ENCODE results near the gene FGF16.
"Not testable (repeated sequence)": the region's sequence is repeated elsewhere in the genome, so short reads cannot be mapped to it uniquely, and the experiment has no call there.

FGF16 gene

DNA sequence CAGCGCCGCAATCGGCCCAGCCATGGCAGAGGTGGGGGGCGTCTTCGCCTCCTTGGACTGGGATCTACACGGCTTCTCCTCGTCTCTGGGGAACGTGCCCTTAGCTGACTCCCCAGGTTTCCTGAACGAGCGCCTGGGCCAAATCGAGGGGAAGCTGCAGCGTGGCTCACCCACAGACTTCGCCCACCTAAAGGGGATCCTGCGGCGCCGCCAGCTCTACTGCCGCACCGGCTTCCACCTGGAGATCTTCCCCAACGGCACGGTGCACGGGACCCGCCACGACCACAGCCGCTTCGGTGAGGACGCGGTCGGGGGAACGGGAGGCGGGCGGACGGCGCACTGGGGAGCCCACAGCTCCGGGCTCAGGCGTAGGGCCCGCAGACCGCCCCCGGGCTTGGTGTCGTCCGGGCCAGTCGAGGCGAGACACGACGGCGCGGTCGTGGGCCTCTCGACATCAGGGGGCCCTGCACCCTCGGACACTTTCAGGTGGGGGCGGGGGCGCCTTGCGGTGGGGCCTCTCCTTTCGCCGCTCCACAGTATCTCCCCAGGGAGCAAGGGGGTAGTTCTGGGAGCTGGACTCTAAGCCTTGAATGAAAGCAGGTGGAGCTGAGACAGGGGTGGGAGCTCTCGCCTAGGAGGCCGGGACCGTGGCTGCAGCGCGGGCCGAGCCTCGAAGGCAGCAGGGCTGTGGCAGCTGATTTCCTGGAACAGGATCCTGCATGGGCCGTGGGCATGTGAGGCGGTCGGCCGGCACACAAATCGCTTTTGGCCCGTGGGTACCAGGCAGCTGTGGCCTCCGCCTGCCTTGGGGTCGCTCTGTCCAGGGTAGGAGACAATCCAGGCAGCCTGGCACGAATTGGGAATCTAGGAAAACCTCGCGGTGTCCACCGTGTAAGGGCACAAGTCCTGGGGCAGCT, 722 bp downstream of the FGF16 start:
- DNase-seq (ENCODE audit: low read depth): no peak

DNA sequence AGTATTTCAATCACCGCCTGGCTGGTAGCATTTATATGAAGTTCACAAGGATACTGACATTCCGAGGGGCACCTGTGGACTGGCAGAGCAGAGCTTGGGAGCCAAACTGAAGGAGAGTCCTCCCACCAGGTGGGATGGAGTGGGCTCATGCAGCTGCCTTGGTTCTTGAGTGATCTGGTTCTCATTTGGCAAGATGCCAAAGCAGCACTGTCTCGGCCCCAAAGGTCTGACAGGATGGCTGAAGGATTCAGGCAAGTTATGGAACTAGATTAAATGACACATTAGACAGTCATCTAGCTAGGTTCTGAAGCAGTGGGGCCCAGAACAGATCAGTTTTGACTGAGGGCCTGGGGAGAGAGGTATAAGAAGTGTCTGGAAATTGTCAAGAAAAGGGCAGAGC, 3.2 kb downstream of the FGF16 start:
- no peak for DNase-seq (ENCODE audit: low read depth)

DNA sequence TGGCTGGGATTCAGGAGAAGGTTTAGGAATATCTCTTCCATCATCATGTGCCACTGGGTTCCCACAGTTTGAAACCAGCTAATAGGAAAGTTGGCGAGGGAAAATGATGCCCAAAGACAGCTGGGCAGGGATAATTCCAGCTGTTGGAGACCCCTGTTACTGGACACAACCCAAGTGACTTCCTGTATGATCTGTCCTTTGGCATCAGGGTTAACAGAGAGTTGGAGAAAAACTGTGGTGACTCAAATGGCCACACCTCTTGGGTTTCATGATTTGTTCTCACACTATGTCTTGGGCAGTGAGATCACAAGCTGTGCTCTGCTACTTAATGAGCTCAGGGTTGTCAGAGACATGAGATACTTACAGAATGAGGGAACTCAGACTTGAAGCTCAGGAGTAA, 3.8 kb downstream of the FGF16 start:
- no peak for DNase-seq (ENCODE audit: low read depth)

DNA sequence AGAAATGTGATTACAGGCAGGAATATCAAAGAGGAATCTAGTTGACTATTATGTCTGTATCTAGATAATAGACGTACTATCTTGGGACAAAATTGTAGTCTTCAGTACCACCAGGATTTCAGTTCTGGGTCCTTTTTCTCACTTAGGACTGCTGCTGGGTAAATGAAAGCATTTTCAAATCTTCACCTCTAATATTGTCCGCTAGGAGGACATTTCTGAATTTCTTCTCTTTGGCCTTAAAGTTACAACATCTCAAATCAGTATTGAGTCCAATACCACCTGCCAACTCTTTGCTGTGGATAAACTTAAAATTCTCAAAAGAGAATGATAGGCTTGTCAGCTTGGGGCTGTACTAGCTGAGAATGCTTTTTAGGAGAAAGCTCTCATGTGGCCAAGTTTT, 6.0 kb downstream of the FGF16 start:
- DNase-seq (ENCODE audit: low read depth): no peak

DNA sequence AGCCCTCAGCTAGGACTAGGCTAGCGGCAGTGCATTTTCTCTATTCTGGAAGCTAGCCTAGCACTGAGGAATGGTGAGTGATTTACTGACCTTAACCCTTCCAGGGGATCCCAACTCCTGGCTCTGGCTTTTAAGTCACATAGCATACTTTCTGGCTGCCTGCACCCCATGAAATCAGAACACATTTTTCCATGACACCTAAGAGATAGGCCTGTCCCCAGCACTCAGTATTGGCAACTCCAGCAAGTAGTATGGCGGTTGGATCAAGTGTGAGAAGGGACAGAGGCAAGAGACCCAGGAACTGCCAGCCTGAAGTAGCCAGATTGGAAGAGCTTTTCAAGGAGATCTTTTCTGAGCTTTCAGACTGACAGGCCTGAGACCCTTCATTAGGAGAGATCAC, 8.2 kb downstream of the FGF16 start:
- no peak for DNase-seq (ENCODE audit: low read depth)

DNA sequence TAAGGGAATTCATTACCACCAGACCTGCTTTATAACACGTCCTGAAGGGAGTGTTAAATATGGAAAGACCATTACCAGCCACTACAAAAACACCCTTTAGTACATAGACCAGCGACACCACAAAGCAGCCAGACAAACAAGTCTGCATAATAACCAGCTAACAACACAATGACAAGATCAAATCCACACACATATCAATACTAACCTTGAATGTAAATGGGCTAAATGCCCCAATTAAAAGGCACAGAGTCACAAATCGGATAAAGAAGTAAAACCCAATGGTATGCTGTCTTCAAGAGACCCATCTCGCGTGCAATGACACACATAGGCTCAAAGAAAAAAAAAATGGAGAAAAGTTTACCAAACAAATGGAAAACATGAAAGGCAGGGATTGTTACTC, 36.9 kb downstream of the FGF16 start:
- DNase-seq (ENCODE audit: low read depth): no peak

DNA sequence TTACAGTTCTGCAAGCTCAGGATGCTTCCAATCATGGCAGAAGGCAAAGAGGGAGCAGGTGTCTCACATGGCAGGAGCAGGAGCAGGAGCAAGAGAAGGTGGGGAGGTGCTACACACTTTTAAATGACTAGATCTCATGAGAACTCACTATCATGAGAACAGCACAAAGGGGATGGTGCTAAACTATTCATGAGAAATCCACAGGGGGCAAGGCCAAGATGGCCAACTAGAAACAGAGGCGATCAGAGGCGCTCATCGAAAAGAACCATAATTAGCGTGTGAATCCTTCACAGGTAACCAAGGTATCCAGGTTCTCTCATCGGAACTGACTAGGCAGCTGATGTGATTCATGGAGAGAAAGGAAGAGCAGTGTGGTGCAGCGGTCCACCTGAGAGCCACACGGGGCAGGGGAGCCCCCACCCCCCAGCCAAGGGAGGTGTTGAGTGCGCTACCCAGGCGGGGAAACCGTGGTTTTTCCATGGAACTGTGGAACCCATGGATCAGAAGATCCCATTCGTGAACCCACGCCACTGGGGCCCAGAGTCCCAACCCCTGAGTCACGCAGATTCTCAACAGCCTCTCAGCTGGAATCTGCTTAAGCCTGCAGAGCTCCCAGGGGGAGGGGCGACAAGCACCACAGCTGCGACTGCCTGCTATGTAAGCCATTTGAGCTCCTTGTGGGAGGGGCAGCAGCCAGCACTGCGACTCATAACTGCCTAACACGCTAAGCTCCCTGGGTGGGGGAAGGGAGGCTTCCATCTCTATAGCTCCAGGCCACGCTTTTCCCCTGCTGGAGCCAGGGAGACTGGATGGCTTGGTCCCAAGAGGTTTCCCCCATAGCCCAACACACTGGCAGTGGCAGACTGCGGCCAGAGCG, 46.7 kb downstream of the FGF16 start:
- DNase-seq (ENCODE audit: low read depth): no peak

DNA sequence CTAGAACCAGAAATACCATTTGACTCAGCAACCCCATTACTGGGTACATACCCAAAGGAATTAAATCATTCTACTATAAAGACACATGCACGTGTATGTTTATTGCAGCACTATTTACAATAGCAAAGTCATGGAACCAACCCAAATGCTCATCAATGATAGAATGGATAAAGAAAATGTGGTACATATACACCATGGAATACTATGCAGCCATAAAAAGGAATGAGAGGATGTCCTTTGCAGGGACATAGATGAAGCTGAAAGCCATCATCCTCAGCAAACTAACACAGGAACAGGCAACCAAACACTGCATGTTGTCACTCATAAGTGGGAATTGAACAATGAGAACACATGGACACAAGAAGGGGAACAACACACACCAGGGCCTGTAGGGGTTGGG, 53.0 kb downstream of the FGF16 start:
- DNase-seq (ENCODE audit: low read depth): not testable (repeated sequence)

DNA sequence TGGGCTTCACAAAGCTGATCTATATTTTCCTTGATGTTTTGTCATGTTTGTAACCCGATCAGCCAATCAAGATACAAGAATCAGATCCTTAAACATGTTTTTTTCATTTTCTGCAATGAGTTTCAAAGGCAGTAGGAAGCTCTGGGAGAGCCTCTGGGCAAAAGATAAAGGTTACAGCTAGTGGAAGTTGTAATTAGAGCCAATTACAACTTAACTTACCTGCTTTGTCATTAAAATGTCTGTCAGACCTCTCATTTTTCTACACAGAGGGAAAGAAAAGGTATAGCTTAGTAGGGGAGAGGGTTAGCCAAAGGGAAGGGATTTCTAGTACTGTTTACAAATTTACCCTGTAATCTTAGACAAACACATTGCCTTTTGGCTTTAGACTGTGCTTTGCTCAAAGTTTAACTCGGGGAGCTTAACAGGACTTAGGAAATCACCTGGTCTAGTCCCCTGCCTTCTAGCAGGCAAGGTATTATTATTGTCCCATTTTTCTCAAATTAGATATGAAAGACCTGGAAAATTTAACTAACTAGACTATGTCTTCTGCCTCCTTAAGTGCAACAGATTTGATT, 55.8 kb downstream of the FGF16 start:
- no peak for DNase-seq (ENCODE audit: low read depth)

DNA sequence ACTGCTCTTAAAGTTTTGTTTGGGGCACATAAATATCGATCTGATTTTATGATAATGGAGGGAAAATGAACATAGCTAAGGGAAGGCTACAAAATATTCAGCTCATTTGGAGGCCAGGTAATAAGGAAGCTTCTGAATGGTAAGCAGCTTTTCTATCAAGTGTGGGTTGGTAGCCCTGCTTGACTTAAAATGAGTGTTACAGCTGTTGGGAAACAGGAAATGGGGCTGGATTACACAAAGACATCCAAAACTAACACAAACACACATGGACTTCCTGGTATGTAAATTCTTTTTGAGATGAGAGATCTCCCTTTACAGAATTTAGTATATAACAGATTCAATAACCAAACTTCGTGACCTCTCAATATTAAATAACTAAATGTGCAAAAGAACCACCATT, 58.0 kb downstream of the FGF16 start:
- no peak for DNase-seq (ENCODE audit: low read depth)

Measured in T-helper 22 cell (primary cell).